ENCODE measurements around the gene TM7SF3. TPM values are rescaled to one million over a fixed set of nuclear protein-coding genes. Genes with fewer than 3 reads are reported as not detected.

Gene TM7SF3
- total RNA-seq, 4 donors from 2014 or later, result 67.2 to 142 (median 124) TPM

- H3K9me3 ChIP-seq, result no peaks in the 10 kb centered on the region
- no peaks in the 10 kb centered on the region for H3K27me3 ChIP-seq
- no peaks in the 10 kb centered on the region for H3K36me3 ChIP-seq
- H3K4me3 ChIP-seq, result peak overlapping the region; percentile 95
- WGBS, result 2% methylated on average over 9 of the region's 13 CpGs
- peaks cover 40% of the 10 kb centered on the region for H3K4me1 ChIP-seq
- peak; percentile 76 to 82 for DNase-seq (ENCODE audit: low spot score in 2 of 2)
- TF ChIP-seq EP300 (IDR thresholded peaks at IDR 0.05), result no peak
- TF ChIP-seq CTCF (IDR thresholded peaks at IDR 0.05), result no peak
- no peak for TF ChIP-seq POLR2A (IDR thresholded peaks at IDR 0.05)
- TF ChIP-seq POLR2AphosphoS5 (IDR thresholded peaks at IDR 0.05), result no peak
- H3K27ac ChIP-seq, result peak overlapping the region; percentile 93
Measured at GRCh38 chr12:27013611-27014084, 536 bp downstream of the TM7SF3 start.

- DNase-seq (ENCODE audit: low spot score in 2 of 2), result no peak
- no peaks in the 10 kb centered on the region for H3K27me3 ChIP-seq
- 47% methylated on average over 5 of the region's 5 CpGs for WGBS
- H3K4me1 ChIP-seq, result peaks cover 40% of the 10 kb centered on the region
- peak overlapping the region; percentile 95 for H3K4me3 ChIP-seq
- TF ChIP-seq CTCF (IDR thresholded peaks at IDR 0.05) (no peak), EP300 (IDR thresholded peaks at IDR 0.05) (no peak), POLR2A (IDR thresholded peaks at IDR 0.05) (no peak), POLR2AphosphoS5 (IDR thresholded peaks at IDR 0.05) (no peak)
- H3K9me3 ChIP-seq, result no peaks in the 10 kb centered on the region
- H3K36me3 ChIP-seq, result no peaks in the 10 kb centered on the region
- no peak overlapping the region for H3K27ac ChIP-seq
Measured at GRCh38 chr12:27012982-27013255, 1.3 kb downstream of the TM7SF3 start.

GRCh38 chr12:27012239-27012981 lies 1.8 kb downstream of the TM7SF3 start:
- H3K4me1 ChIP-seq, result peaks cover 40% of the 10 kb centered on the region
- WGBS, result 56% methylated on average over 14 of the region's 14 CpGs
- H3K9me3 ChIP-seq, result no peaks in the 10 kb centered on the region
- H3K27me3 ChIP-seq, result no peaks in the 10 kb centered on the region
- DNase-seq (ENCODE audit: low spot score in 2 of 2), result peak in 1 of 2 donors; percentile 58
- peak overlapping the region; percentile 28 for H3K27ac ChIP-seq
- H3K36me3 ChIP-seq, result no peaks in the 10 kb centered on the region
- peak overlapping the region; percentile 95 for H3K4me3 ChIP-seq
- no peak for TF ChIP-seq EP300 (IDR thresholded peaks at IDR 0.05)
- TF ChIP-seq POLR2AphosphoS5 (IDR thresholded peaks at IDR 0.05), result no peak

GRCh38 chr12:27009881-27010301 lies 4.3 kb downstream of the TM7SF3 start:
- Histone ChIP-seq H3K27ac (no peak overlapping the region), H3K4me1 (peaks cover 34% of the 10 kb centered on the region), H3K9me3 (no peaks in the 10 kb centered on the region), H3K27me3 (no peaks in the 10 kb centered on the region), H3K4me3 (no peak overlapping the region), H3K36me3 (no peaks in the 10 kb centered on the region)
- no peak for DNase-seq (ENCODE audit: low spot score in 2 of 2)
- no peak for TF ChIP-seq POLR2AphosphoS5 (IDR thresholded peaks at IDR 0.05)
- TF ChIP-seq POLR2A (IDR thresholded peaks at IDR 0.05), result no peak
- TF ChIP-seq CTCF (IDR thresholded peaks at IDR 0.05), result no peak
- WGBS, result 30% methylated on average over 1 of the region's 1 CpG

- Histone ChIP-seq H3K36me3 (no peaks in the 10 kb centered on the region), H3K4me3 (no peak overlapping the region), H3K27me3 (no peaks in the 10 kb centered on the region), H3K9me3 (no peaks in the 10 kb centered on the region), H3K27ac (no peak overlapping the region), H3K4me1 (peaks cover 24% of the 10 kb centered on the region)
- TF ChIP-seq CTCF (IDR thresholded peaks at IDR 0.05) (no peak), POLR2AphosphoS5 (IDR thresholded peaks at IDR 0.05) (no peak), EP300 (IDR thresholded peaks at IDR 0.05) (no peak), POLR2A (IDR thresholded peaks at IDR 0.05) (no peak)
- DNase-seq (ENCODE audit: low spot score in 2 of 2), result no peak
- WGBS, result 79% methylated on average over 5 of the region's 5 CpGs
Measured at GRCh38 chr12:27008081-27008480, 6.1 kb downstream of the TM7SF3 start.
